Tongue (tissue), 3 donors: ENCODE results near the gene S100A11. TPM values are rescaled to one million over a fixed set of nuclear protein-coding genes. Genes with fewer than 3 reads are reported as not detected.

ENCODE experiments used
- DNase-seq: peaks from one replicate; pipeline ENCODE4 v3.0.0-alpha.2; 2015
- small RNA-seq: library from RNA; depleted of rRNA; stranded (forward); fragments of <200 nt; gene quantifications from one replicate; pipeline ENCODE3, GENCODE V24; 2014; ENCODE audit warnings: low replicate concordance
- total RNA-seq: library from RNA; depleted of rRNA; stranded (reverse); fragments of >200 nt; gene quantifications from one replicate; pipeline ENCODE4 v1.2.3, GENCODE V29; 2014

The S100A11 gene
- total RNA-seq, 1 donor from 2014 or later, result 36.0 TPM

DNA sequence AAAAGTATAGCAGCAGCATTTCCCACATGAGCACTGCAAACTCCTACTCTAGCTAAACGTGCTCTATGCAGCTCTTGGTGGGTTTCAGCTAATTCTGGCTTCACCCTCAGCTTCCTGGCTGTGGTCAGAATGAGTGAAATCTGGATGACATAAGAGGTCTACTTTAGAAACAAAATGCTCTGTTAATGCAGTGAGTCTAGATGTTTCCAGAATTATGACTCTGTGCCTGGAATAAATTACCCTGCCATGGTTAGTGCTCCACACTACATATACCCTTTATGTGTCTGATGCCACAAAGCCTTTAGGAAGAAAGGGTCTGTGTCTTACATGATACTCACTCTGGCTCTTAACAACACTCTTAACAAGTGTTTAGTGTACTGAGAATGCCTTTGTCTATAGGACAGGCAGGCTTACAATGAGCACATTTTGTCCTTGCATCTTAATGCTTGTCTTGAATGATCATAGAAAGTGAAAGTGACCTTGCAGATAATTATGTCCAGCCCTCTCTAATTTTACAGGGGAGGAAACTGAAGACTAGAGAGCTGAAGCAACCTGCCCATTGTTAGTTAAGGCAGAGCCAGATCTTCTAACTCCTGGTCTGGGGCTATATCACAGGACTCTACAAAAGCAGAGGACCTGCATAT lies 52.4 kb downstream of the S100A11 start:
- no peak for DNase-seq

Small RNA genes lying within 50 kb of the gene (small RNA-seq; reads per million reads assigned to genes)
- not detected for gene SPTLC1P4

Other genes starting within 250 kb of the S100A11 start
- 6.7 TPM for gene TDRKH, start 246.5 kb downstream of the S100A11 start, total RNA-seq
- gene LINGO4, start 231.6 kb downstream of the S100A11 start, total RNA-seq, result 0.41 TPM
- 13.7 TPM for gene RORC, start 205.2 kb downstream of the S100A11 start, total RNA-seq
- not detected for gene C2CD4D, start 197.2 kb downstream of the S100A11 start, total RNA-seq
- gene THEM5, start 183.3 kb downstream of the S100A11 start, total RNA-seq, result not detected
- gene THEM4, start 127.5 kb downstream of the S100A11 start, total RNA-seq, result 14.1 TPM
- 105 TPM for gene S100A10, start 43.1 kb downstream of the S100A11 start, total RNA-seq
- not detected for gene TCHHL1, start 52.1 kb upstream of the S100A11 start, total RNA-seq
- not detected for gene TCHH, start 78.4 kb upstream of the S100A11 start, total RNA-seq
- gene RPTN, start 122.2 kb upstream of the S100A11 start, total RNA-seq, result not detected
- gene HRNR, start 187.2 kb upstream of the S100A11 start, total RNA-seq, result not detected